Activated naive CD8-positive, alpha-beta T cell (primary cell): ENCODE data around the gene NAPEPLD.
"Not testable (repeated sequence)": the region's sequence is repeated elsewhere in the genome, so short reads cannot be mapped to it uniquely, and the experiment has no call there.

Experiments used
- H3K27ac Mint-ChIP-seq: one replicate; pipeline ENCODE4 v1.8.0; 2021; ENCODE audit warnings: mixed read lengths
- H3K27me3 Mint-ChIP-seq: one replicate; pipeline ENCODE4 v1.8.0; 2021; ENCODE audit warnings: mixed read lengths
- H3K36me3 Mint-ChIP-seq: one replicate; pipeline ENCODE4 v1.8.0; 2021; ENCODE audit warnings: mixed read lengths
- H3K4me1 Mint-ChIP-seq: one replicate; pipeline ENCODE4 v1.8.0; 2021; ENCODE audit warnings: low read depth, mixed read lengths
- H3K4me3 Mint-ChIP-seq: one replicate; pipeline ENCODE4 v1.8.0; 2021; ENCODE audit warnings: mild to moderate bottlenecking, mixed read lengths
- H3K9me3 Mint-ChIP-seq: one replicate; pipeline ENCODE4 v1.8.0; 2021; ENCODE audit warnings: low read depth, mixed read lengths

NAPEPLD gene

DNA sequence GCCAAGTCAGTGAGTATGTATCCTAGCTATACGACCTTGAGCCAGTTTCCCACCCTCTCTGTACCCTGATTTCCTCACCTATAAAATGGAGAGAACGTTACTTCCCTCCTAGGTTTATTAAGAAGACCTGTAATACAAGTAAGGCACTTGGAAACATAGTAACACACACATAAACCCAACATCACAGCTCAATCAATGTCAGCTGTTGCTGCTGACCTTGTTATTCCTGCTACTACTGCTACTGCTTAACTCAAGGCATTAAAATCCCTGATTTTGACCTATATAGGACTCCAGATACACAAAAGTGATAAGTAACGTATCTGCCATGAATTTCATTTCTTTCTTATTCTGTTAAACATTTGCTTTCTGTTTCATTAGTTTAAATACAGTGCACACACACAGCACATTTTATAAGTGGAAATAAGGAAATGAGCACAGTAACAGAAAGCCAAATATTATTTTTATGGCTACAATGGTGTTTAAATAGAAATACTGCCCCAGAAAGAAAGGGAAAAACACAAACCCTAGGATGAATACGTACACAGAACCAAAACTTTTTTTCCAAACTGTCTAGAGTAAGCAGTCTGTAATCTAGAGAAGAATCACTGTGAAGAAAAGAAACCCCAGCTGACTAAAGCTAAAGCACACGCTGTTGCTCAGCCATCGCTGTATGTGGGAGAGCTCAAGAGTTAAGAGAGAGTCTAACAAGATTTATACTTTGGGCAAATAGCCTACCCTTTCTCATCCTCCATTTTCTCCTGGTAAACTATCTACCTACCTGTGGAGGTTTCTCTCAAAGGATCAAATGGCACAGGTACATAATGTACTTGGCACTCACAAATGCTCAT, 19.0 kb downstream of the NAPEPLD start:
- Mint-ChIP-seq H3K27me3 (no peaks in the 10 kb centered on the region), H3K4me3 (no peak overlapping the region), H3K4me1 (peaks cover 10% of the 10 kb centered on the region), H3K27ac (no peak overlapping the region), H3K9me3 (no peaks in the 10 kb centered on the region), H3K36me3 (peaks cover 26% of the 10 kb centered on the region)

DNA sequence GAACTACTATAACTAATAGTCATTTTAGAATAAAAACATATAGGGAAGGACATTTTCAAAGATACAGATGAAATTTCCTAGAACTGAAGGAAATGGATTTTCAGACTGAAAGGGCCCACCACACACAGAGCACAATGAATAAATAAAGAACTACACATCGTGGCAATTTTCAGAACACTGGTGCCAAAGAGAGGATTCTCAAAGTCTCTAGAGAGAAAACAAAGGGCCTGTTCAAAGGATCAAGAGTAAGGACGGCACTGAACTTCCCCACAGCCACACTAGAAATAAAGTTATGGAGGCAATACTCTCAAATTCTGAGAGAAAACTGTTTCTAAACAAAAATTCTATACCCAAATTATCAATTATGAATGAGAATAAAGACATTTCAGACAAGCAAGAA, 21.9 kb downstream of the NAPEPLD start:
- H3K4me3 Mint-ChIP-seq, result no peak overlapping the region
- H3K27me3 Mint-ChIP-seq, result no peaks in the 10 kb centered on the region
- H3K4me1 Mint-ChIP-seq, result peaks cover 4% of the 10 kb centered on the region
- H3K9me3 Mint-ChIP-seq, result no peaks in the 10 kb centered on the region
- peaks cover 22% of the 10 kb centered on the region for H3K36me3 Mint-ChIP-seq
- H3K27ac Mint-ChIP-seq, result no peak overlapping the region

DNA sequence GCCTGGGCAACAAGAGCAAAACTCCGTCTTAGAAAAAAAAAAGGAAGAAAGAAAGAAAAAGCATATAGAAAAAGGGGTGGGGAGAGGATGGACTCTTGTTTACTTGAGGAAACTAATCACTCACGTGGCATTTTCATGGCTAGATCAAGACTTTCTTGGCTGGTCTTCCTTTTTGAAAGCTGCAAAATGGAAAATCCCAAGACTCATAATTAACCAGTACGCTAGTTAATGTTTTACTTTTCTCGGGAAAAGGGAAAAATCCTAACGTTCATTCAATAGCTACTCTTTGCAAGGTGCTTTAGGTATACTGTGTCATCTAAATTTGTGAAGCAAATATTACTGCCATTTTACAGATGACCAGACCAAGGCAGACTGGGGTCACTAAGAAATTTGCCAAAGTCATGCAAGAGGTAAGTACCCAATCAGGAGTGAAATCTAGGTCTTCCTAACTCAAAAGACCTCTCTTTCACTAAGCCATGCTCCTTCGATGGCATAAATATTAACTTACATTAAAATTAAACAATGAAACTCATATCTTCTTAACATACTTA, 24.4 kb downstream of the NAPEPLD start:
- H3K4me3 Mint-ChIP-seq, result no peak overlapping the region
- H3K36me3 Mint-ChIP-seq, result peaks cover 30% of the 10 kb centered on the region
- no peaks in the 10 kb centered on the region for H3K9me3 Mint-ChIP-seq
- no peak overlapping the region for H3K27ac Mint-ChIP-seq
- no peaks in the 10 kb centered on the region for H3K27me3 Mint-ChIP-seq
- H3K4me1 Mint-ChIP-seq, result no peaks in the 10 kb centered on the region

DNA sequence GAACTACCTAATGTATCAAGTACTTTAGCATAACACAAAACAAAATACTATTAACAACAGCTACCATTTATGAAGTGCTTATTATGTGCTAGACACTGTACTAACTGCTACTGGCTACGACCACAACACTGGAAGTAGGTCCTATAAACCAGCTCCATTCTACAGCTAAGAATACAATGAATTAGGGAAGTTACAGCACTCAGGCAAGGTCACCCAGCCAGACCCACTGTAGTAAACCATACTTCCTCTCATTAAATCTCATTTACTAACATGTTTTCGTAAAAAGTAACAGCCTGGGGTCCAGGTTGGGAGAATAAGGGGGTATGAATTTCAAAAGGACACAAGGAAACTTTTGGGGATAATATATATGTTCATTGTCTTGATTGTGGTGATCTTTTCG, 25.4 kb downstream of the NAPEPLD start:
- Mint-ChIP-seq H3K4me1 (no peaks in the 10 kb centered on the region), H3K36me3 (peaks cover 31% of the 10 kb centered on the region), H3K9me3 (no peaks in the 10 kb centered on the region), H3K27me3 (no peaks in the 10 kb centered on the region), H3K4me3 (no peak overlapping the region), H3K27ac (no peak overlapping the region)

DNA sequence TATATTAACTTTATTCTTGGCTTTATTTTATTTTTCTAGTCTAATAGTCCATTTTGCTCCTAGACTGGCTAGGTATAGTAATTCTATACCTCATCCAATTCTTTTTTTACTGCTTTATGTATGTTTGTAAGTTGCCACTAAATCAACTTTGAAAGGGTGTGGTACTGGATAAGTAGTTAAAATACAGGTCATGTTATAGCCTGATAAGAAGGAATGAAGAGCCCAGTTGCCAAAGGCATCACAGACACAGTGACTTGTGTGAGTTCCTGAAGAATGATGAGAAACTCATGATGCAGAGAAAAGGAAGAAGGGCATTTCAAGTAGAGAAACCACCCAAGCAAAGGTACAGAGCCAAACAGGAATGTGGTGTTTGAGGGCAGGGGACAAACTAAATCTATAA, 27.3 kb downstream of the NAPEPLD start:
- peaks cover 15% of the 10 kb centered on the region for H3K36me3 Mint-ChIP-seq
- no peak overlapping the region for H3K4me3 Mint-ChIP-seq
- no peaks in the 10 kb centered on the region for H3K27me3 Mint-ChIP-seq
- H3K27ac Mint-ChIP-seq, result no peak overlapping the region
- H3K4me1 Mint-ChIP-seq, result no peaks in the 10 kb centered on the region
- H3K9me3 Mint-ChIP-seq, result no peaks in the 10 kb centered on the region

DNA sequence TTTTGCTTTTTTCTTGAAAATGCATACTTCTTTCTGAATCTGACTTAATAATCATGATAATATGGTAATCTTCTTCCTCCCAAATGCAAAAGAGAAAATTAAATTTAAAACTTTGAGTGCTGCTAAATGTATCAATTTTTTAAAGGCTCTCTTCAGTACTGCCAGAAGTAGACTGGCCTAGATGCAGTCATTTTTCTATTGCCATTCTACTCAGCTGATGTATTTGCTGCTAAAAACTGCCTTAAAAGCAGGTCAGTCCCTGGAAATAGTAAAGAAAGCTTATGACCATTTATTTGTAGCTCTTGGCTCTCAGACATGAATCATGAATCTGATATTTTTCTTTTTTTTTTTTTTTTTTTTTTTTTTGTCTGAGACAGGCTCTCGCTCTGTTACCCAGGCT, 28.5 kb downstream of the NAPEPLD start:
- Mint-ChIP-seq H3K4me3 (no peak overlapping the region), H3K27ac (no peak overlapping the region), H3K4me1 (no peaks in the 10 kb centered on the region), H3K9me3 (no peaks in the 10 kb centered on the region), H3K36me3 (peaks cover 10% of the 10 kb centered on the region), H3K27me3 (no peaks in the 10 kb centered on the region)

DNA sequence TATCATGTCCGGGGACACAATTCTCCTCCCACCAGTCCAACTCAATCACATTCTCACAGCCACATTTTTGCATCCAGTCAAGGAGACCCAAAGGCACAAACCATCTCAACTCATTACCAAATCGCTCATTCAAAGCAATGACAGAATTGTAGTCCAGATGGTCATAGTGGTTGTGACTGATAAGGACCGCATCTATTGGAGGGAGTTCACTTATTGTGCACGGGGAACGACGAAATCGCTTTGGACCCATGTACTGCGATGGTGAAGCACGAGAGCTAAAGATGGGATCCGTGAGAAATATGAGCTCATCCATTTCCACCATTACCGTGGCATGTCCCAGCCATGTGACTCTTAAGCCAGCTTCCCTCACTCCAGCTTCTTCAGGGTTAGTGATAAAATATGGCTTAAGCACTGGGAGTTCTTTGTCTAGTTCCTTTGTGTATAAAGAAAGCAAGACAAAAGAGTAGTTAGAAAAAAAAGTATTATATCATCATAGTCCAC, 29.1 kb downstream of the NAPEPLD start:
- Mint-ChIP-seq H3K9me3 (no peaks in the 10 kb centered on the region), H3K27ac (no peak overlapping the region), H3K36me3 (peaks cover 10% of the 10 kb centered on the region), H3K4me1 (no peaks in the 10 kb centered on the region), H3K27me3 (no peaks in the 10 kb centered on the region), H3K4me3 (no peak overlapping the region)

DNA sequence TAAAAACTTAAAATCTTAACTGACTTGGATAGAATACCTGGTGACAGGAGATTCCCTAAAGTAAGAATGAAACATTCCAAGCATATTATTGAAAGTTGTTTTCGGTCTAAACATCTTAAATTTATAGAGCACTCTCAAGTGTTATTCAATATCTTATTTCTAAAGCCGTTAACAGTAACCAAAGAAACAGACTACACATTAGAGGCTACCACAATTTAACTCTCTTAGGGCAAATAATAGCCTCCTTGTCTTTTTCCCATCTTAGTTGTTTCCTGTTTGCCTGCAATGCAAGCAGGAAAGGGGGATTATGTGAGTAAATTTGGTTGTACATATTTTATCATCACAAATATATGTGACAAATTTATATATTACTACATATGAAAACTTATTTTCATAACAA, 31.4 kb downstream of the NAPEPLD start:
- Mint-ChIP-seq H3K27me3 (no peaks in the 10 kb centered on the region), H3K4me3 (no peak overlapping the region), H3K9me3 (no peaks in the 10 kb centered on the region), H3K4me1 (no peaks in the 10 kb centered on the region), H3K36me3 (peaks cover 22% of the 10 kb centered on the region), H3K27ac (no peak overlapping the region)

DNA sequence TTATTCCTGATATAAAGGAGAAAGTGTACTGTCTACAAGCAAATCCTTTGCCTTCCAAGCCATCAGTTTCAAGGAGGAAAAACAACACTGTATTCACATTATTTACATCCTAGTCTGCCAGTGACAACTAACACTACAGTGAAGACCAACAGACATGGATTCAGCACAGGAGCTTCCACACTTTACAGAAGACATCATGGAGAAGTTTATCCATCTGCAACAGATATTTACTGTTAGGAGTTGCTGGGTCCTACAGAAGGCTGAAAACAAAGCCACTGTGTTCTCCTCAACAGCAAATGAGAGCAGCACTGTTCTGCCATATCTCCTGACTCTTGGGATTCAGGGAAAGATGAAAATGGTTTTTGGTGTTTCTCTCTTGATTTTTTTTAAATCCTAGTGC, 31.9 kb downstream of the NAPEPLD start:
- H3K9me3 Mint-ChIP-seq, result no peaks in the 10 kb centered on the region
- no peaks in the 10 kb centered on the region for H3K4me1 Mint-ChIP-seq
- H3K27ac Mint-ChIP-seq, result no peak overlapping the region
- no peaks in the 10 kb centered on the region for H3K27me3 Mint-ChIP-seq
- peaks cover 26% of the 10 kb centered on the region for H3K36me3 Mint-ChIP-seq
- no peak overlapping the region for H3K4me3 Mint-ChIP-seq

DNA sequence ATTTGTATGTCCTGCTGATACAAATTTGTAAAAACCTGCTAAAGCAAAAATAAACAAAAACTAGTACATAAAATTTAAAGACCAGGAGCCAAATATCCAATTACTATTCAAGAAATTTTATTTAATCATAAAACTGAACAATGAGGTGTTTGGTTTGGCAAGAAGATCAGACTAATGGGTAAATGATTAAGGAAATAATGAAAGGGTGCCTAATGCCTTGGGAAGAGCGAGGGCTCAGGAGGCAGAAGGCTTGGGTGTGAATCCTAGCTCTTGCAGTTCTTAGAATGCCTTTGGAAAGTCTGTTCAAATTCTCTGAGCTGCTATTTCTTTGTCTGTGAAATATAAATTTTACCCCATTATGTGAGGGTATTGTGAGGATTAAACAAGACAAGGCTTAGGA, 32.4 kb downstream of the NAPEPLD start:
- Mint-ChIP-seq H3K4me3 (no peak overlapping the region), H3K4me1 (no peaks in the 10 kb centered on the region), H3K9me3 (no peaks in the 10 kb centered on the region), H3K27me3 (no peaks in the 10 kb centered on the region), H3K36me3 (peaks cover 28% of the 10 kb centered on the region), H3K27ac (no peak overlapping the region)

DNA sequence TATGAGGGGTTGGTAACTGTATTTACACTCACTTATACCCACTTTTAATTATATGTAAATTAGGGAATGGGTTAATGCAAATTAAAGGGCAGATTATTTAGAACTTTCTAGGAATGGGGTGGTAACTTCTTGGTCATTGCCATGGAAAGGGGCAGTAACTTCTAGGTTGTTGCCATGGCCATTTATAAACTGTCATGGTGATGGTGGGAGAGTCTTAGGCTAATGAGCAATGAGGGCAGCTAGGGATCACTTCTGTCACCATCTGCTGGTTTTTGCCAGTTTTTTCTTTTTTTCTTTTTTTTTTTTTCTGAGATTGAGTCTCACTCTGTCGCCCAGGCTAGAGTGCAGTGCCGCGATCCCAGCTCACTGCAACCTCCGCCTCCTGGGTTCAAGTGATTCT, 33.1 kb downstream of the NAPEPLD start:
- Mint-ChIP-seq H3K27me3 (no peaks in the 10 kb centered on the region), H3K36me3 (peaks cover 33% of the 10 kb centered on the region), H3K27ac (no peak overlapping the region), H3K9me3 (no peaks in the 10 kb centered on the region), H3K4me1 (no peaks in the 10 kb centered on the region), H3K4me3 (no peak overlapping the region)

DNA sequence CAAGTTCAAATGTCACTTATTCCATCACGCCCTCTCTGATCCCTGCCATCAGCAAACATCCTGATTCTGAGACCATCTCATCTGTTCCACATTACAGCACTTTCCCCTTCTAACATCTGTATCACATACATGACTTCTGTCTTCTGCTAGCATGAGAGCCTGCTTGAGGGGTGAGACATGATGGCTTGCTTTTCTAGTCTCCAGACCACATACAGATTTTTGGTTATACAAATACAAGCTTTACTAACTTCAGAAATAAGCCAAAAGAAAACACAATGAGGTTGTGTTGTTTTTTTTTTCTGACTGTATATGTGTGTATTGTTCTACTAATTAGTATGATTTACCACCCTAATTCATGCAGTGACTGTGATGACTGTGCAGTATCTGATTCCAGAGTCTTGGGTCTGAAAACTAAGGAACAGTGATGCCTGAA, 34.3 kb downstream of the NAPEPLD start:
- Mint-ChIP-seq H3K36me3 (peaks cover 35% of the 10 kb centered on the region), H3K4me1 (no peaks in the 10 kb centered on the region), H3K9me3 (no peaks in the 10 kb centered on the region), H3K27ac (no peak overlapping the region), H3K4me3 (no peak overlapping the region), H3K27me3 (no peaks in the 10 kb centered on the region)

DNA sequence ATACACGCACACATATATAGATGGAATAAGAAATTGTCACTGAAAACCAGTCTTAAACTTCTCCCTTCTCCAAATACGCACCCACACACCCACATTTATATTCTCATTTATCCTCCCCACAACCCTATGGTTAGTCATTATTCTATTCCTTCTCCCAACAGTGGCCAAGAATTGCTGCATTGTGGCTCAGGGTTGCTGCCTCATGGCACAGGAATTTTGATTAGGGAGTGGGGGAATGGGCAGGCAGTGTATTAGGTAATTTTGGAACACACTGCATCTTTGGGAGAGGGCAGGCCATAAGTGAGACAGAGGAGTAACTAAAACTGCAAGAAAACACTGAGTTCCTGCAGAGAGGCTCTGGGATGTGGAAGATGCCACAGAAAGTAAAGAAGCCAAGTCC, 35.7 kb downstream of the NAPEPLD start:
- H3K9me3 Mint-ChIP-seq, result peaks cover 5% of the 10 kb centered on the region
- no peak overlapping the region for H3K4me3 Mint-ChIP-seq
- H3K36me3 Mint-ChIP-seq, result peaks cover 40% of the 10 kb centered on the region

DNA sequence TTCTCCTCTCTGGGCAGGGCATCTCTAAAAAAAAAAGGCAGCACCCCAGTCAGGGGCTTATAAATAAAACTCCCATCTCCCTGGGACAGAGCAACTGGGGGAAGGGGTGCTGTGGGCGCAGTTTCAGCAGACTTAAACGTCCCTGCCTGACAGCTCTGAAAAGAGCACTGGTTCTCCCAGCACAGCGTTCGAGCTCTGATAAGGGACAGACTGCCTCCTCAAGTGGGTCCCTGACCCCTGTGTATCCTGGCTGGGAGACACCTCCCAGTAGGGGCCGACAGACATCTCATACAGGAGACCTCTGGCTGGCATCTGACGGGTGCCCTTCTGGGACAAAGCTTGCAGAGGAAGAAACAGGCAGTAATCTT, 42.2 kb downstream of the NAPEPLD start:
- peaks cover 29% of the 10 kb centered on the region for H3K36me3 Mint-ChIP-seq

More for the DNA sequence above, 35.7 kb downstream of the NAPEPLD start:
- no peaks in the 10 kb centered on the region for H3K4me1 Mint-ChIP-seq
- no peak overlapping the region for H3K27ac Mint-ChIP-seq
- H3K27me3 Mint-ChIP-seq, result no peaks in the 10 kb centered on the region

DNA sequence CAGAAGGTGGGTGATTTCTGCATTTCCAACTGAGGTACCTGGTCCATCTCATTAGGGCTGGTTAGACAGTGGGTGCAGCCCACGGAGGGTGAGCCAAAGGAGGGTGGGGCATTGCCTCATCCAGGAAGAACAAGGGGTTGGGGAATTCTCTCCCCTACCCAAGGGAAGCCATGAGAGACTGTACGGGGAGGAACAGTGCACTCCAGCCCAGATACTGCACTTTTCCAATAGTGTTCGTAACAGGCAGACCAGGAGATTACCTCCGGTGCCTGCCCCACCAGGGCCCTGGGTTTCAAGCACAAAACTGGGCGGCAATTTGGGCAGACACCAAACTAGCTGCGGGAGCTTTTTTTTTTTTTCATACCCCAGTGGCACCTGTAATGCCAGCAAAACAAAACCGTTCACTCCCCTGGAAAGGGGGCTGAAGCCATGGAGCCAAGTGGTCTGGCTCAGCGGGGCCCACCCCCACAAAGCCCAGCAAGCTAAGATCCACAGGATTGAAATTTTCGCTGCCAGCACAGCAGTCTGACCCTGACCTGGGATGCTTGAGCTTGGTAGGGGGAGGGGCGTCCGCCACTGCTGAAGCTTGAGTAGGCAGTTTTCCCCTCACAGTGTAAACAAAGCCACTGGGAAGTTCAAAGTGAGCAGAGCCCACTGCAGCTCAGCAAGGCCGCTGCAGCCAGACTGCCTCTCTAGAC, 42.7 kb downstream of the NAPEPLD start:
- no peak overlapping the region for H3K4me3 Mint-ChIP-seq
- H3K27ac Mint-ChIP-seq, result no peak overlapping the region
- peaks cover 5% of the 10 kb centered on the region for H3K9me3 Mint-ChIP-seq
- H3K27me3 Mint-ChIP-seq, result no peaks in the 10 kb centered on the region
- peaks cover 26% of the 10 kb centered on the region for H3K36me3 Mint-ChIP-seq
- H3K4me1 Mint-ChIP-seq, result no peaks in the 10 kb centered on the region

More for the DNA sequence above, 42.2 kb downstream of the NAPEPLD start:
- not testable (repeated sequence) for H3K27me3 Mint-ChIP-seq, H3K9me3 Mint-ChIP-seq, H3K4me1 Mint-ChIP-seq, H3K27ac Mint-ChIP-seq, H3K4me3 Mint-ChIP-seq
